OCI-LY7 (cell line): ENCODE data around the gene CCDC38.

Experiments
- EZH2phosphoT487 ChIP-seq: fragments of 200-600 bp; sonication (generic); IDR thresholded peaks from 2 replicates; pipeline ENCODE4 v1.6.1; 2018; ENCODE audit warnings: low read depth, borderline replicate concordance, mild to moderate bottlenecking, mixed run types, antibody characterized with exemption, low read length, moderate library complexity, mixed read lengths
- TF ChIP-seq, protein P1 (sequence below): fragments of 200-600 bp; sonication (generic); conservative IDR thresholded peaks from 2 replicates; pipeline ENCODE4 v1.5.1; 2014; ENCODE audit warnings: mild to moderate bottlenecking, antibody characterized with exemption, low read length, moderate library complexity, mixed read lengths

- TF ChIP-seq, protein P1, sequence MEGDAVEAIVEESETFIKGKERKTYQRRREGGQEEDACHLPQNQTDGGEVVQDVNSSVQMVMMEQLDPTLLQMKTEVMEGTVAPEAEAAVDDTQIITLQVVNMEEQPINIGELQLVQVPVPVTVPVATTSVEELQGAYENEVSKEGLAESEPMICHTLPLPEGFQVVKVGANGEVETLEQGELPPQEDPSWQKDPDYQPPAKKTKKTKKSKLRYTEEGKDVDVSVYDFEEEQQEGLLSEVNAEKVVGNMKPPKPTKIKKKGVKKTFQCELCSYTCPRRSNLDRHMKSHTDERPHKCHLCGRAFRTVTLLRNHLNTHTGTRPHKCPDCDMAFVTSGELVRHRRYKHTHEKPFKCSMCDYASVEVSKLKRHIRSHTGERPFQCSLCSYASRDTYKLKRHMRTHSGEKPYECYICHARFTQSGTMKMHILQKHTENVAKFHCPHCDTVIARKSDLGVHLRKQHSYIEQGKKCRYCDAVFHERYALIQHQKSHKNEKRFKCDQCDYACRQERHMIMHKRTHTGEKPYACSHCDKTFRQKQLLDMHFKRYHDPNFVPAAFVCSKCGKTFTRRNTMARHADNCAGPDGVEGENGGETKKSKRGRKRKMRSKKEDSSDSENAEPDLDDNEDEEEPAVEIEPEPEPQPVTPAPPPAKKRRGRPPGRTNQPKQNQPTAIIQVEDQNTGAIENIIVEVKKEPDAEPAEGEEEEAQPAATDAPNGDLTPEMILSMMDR, result no peak
- no peak for TF ChIP-seq EZH2phosphoT487
Observed at GRCh38 chr12:95984682-95985081, 42.3 kb upstream of the CCDC38 start.
